Fibroblast of the aortic adventitia (primary cell): ENCODE results near the gene FAM168A. TPM values are rescaled to one million over a fixed set of nuclear protein-coding genes. Genes with fewer than 3 reads are reported as not detected.

Experiments used
- DNase-seq: peaks from one replicate; pipeline ENCODE4 v3.0.0-alpha.2; 2010; ENCODE audit warnings: low read depth
- H3K4me3 ChIP-seq: 2 replicates; pipeline ENCODE4 v1.5.1; 2011; ENCODE audit warnings: low read depth, mild to moderate bottlenecking, control low read depth, low read length, moderate library complexity
- total RNA-seq: library from RNA; depleted of rRNA; stranded (reverse); fragments of >200 nt; gene quantifications from 2 replicates; pipeline ENCODE4 v1.2.3, GENCODE V29; 2012; ENCODE audit warnings: low replicate concordance
- TF ChIP-seq, protein P1 (sequence below): IDR thresholded peaks from 2 replicates; pipeline ENCODE4 v1.5.1; 2011; ENCODE audit warnings: mild to moderate bottlenecking, low read length, control low read depth, inconsistent platforms; ENCODE audit not compliant: insufficient read depth

The FAM168A gene
- total RNA-seq, 1 donor: 40.0 TPM

DNA sequence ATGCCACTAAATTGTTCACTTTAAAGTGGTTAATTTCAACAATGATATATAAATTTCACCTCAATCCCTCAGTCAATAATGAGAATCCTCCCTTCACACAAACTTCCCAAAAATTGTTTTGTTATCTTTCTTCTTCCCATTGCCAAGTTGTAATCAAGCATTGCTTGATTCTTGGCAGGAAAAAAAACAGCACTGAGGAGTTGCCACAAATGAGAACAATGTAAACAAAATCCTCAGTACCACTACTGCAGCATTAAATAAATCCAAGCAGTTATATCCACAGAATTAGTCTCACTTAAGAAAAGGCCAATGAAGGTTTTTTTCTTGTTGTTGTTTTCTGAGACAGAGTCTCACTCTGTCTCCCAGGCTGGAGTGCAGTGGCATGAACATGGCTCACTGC is 38.2 kb downstream of the FAM168A start:
- DNase-seq: no peak
- H3K4me3 ChIP-seq: no peak overlapping the region
- TF ChIP-seq, protein P1, sequence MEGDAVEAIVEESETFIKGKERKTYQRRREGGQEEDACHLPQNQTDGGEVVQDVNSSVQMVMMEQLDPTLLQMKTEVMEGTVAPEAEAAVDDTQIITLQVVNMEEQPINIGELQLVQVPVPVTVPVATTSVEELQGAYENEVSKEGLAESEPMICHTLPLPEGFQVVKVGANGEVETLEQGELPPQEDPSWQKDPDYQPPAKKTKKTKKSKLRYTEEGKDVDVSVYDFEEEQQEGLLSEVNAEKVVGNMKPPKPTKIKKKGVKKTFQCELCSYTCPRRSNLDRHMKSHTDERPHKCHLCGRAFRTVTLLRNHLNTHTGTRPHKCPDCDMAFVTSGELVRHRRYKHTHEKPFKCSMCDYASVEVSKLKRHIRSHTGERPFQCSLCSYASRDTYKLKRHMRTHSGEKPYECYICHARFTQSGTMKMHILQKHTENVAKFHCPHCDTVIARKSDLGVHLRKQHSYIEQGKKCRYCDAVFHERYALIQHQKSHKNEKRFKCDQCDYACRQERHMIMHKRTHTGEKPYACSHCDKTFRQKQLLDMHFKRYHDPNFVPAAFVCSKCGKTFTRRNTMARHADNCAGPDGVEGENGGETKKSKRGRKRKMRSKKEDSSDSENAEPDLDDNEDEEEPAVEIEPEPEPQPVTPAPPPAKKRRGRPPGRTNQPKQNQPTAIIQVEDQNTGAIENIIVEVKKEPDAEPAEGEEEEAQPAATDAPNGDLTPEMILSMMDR: no peak

DNA sequence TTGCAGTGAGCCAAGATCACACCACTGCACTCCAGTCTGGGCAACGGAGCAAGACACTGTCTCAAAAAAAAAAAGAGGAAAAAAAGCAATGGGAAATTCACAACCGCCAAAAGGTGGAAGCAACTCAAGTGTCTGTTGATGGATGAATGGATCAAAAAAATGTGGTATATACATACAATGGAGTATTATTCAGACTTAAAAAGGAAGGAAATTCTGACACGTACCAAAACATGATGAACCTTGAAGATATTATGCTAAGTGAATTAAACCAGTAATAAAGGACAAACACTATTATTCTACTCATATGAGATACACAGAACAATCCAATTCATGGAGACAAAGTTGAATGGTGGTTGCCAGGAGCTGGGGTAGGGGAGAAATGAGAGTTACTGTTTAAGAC is 40.9 kb downstream of the FAM168A start:
- TF ChIP-seq, protein P1: no peak
- H3K4me3 ChIP-seq: no peak overlapping the region
- no peak for DNase-seq

DNA sequence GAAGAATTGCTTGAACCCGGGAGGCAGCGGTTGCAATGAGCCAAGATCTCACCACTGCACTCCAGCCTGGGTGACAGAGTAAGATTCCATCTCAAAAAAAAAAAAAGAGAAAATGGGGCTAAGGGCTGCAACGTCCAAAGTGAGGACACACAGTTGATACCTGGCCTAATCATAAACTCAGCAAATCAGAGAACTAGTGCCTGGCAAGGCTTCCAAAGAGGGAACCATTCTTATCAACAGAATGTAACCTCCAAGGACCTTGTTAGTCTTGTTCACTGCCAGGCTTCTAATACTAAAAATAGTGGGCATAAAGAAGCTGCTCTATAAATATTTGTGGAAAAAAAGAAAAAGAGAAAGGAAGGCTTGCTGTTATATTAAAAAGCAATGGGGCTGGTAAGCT is 42.3 kb downstream of the FAM168A start:
- TF ChIP-seq, protein P1: no peak
- no peak overlapping the region for H3K4me3 ChIP-seq
- DNase-seq: no peak

DNA sequence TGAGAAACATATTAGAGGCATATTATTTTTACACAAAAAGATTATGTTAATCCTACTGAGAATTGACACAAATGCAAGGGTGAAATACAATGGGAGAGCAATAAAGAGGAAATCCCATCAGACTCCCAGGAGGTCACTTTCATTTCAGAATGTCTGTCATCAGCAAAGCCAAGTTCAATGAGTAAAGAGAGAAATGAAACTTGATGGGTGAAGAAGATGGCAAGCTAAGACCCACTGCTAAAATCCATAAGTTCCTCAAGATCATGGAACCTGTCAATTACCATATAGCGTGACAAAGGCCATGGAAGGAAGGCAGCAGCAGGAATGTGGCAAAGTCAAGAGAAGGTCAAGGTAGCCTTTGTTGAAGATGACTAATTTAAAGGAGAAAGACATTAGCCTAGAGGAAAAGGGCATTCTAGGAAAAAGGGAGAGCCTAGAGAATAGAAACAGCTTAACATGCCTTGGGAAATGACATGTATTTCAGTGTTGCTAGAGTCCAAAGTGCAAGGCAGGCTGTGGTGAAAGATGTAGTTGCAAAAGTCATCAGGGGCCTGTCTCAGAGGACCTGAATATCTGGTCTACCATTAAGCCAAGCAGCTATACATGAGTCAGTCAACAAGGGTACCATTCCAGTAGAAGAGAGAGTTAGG is 43.1 kb downstream of the FAM168A start:
- TF ChIP-seq, protein P1: no peak
- H3K4me3 ChIP-seq: no peak overlapping the region
- no peak for DNase-seq

GRCh38 chr11:73553266-73553665 is 44.6 kb downstream of the FAM168A start:
- no peak for DNase-seq

DNA sequence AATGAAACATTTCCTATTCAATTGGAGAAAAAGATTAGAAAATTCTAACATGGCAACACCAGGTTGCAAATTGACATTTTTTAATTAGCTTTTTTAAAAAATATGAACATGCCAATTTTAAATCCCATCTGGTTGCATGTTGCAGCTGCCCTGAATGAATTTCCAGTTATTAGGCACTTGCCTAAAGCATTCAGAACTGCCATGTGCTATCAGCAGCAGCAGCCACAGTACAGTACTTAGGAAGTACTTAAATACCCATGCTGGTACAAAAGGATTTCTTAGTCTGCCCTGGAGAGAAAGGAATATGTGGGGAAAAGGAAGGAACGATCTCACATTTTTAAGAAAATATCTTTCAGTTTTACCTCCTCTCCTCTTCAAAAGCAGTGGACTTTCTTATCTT is 46.2 kb downstream of the FAM168A start:
- no peak for DNase-seq
- TF ChIP-seq, protein P1: no peak
- H3K4me3 ChIP-seq: no peak overlapping the region

More at GRCh38 chr11:73553266-73553665, 44.6 kb downstream of the FAM168A start:
- H3K4me3 ChIP-seq: no peak overlapping the region
- TF ChIP-seq, protein P1: no peak

GRCh38 chr11:73549376-73549775 is 48.5 kb downstream of the FAM168A start:
- H3K4me3 ChIP-seq: no peak overlapping the region
- DNase-seq: no peak
- TF ChIP-seq, protein P1: no peak
